Uterus (tissue), 2 donors: ENCODE measurements around the gene DLST.

Source experiments
- CTCF ChIP-seq, 4 experiments: fragments of 200-600 bp in 2 of 4; fragments of 450-650 bp in 2 of 4; sonication (generic) in 2 of 4; IDR thresholded peaks; one replicate each; pipeline ENCODE4 v1.5.1; 2016 to 2019; ENCODE audit warnings: antibody characterized with exemption in 4 of 4, mild to moderate bottlenecking in 2 of 4, moderate library complexity in 1 of 4
- POLR2A ChIP-seq, 2 donors: fragments of 450-650 bp; IDR thresholded peaks; one replicate each; pipeline ENCODE4 v1.6.1; 2016; ENCODE audit warnings: antibody characterized with exemption in 2 of 2, mild to moderate bottlenecking in 1 of 2, moderate library complexity in 1 of 2

DNA sequence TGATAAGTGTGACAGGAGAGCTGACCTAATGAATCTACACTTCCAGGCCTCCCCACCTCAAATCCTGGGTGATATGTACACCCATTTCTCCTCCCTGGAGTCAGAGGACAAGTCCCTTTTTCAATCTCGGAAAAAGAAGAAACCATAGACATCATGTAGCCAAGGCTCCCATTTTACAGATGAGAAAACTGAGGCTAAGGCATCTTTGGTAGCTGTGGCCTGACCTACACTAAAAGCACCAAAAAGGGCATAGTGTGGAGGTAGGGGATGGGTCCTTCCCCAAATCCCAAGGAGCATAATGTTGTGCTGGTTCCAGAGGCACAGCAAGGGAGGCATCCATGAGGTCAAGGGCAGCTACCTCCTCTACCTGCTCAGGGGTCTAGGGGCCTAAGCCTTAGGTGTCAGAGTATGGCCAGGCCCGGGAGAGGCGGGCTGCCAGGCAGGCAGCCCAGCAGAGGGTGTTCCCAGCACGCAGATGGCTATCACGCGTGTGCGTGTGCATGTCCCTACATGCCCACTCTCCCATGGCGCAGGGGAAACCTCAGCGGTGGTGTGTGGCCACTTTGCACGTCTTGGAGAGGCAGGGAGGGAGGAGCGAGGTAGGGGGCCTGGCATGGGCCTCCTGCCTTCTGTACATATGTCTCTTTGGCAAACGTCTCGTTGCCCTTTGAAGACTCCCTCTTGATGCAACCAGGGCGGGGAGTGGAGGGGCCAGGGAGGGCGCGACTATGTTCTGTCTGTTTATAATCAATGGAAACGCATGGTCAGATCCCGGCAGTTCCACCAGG lies 71.2 kb downstream of the DLST start:
- TF ChIP-seq POLR2A (IDR thresholded peaks at IDR 0.05) (no peak), CTCF (IDR thresholded peaks at IDR 0.05) (no peak)
